GM21360 (cell line): Measurements from ENCODE around the gene SLC2A13.
"Not testable (repeated sequence)": the region's sequence is repeated elsewhere in the genome, so short reads cannot be mapped to it uniquely, and the experiment has no call there.

Source experiments
- ATAC-seq: cut with Tn5 transposase; IDR thresholded peaks from one replicate; pipeline ENCODE4 v1.9.1; 2021; ENCODE audit warnings: mild to moderate bottlenecking, moderate library complexity; ENCODE audit not compliant: unreplicated experiment

Gene SLC2A13

GRCh38 chr12:39883411-39883810 lies 222.5 kb downstream of the SLC2A13 start:
- no peak for ATAC-seq

- ATAC-seq = no peak
Observed at GRCh38 chr12:39878753-39879152, 227.1 kb downstream of the SLC2A13 start.

- no peak for ATAC-seq
Observed at GRCh38 chr12:39875721-39876120, 230.2 kb downstream of the SLC2A13 start.

GRCh38 chr12:39874785-39875184 lies 231.1 kb downstream of the SLC2A13 start:
- ATAC-seq = no peak

GRCh38 chr12:39873065-39873464 lies 232.8 kb downstream of the SLC2A13 start:
- no peak for ATAC-seq

- ATAC-seq = no peak
Observed at GRCh38 chr12:39872425-39872824, 233.5 kb downstream of the SLC2A13 start.

GRCh38 chr12:39868328-39868725 lies 237.6 kb downstream of the SLC2A13 start:
- no peak for ATAC-seq

- ATAC-seq = no peak
Observed at GRCh38 chr12:39867631-39868327, 238.1 kb downstream of the SLC2A13 start.

GRCh38 chr12:39866135-39866534 lies 239.7 kb downstream of the SLC2A13 start:
- ATAC-seq = no peak

GRCh38 chr12:39860695-39861094 lies 245.2 kb downstream of the SLC2A13 start:
- no peak for ATAC-seq

GRCh38 chr12:39853003-39853402 lies 252.9 kb downstream of the SLC2A13 start:
- no peak for ATAC-seq

- ATAC-seq = no peak
Observed at GRCh38 chr12:39852346-39852745, 253.5 kb downstream of the SLC2A13 start.

- ATAC-seq = not testable (repeated sequence)
Observed at GRCh38 chr12:39848218-39848617, 257.7 kb downstream of the SLC2A13 start.

- no peak for ATAC-seq
Observed at GRCh38 chr12:39846971-39847650, 258.8 kb downstream of the SLC2A13 start.

- no peak for ATAC-seq
Observed at GRCh38 chr12:39846304-39846703, 259.6 kb downstream of the SLC2A13 start.

- ATAC-seq = no peak
Observed at GRCh38 chr12:39840422-39840821, 265.5 kb downstream of the SLC2A13 start.

GRCh38 chr12:39839072-39839471 lies 266.8 kb downstream of the SLC2A13 start:
- no peak for ATAC-seq

GRCh38 chr12:39835517-39836489 lies 270.1 kb downstream of the SLC2A13 start:
- ATAC-seq = peak; percentile 80

- ATAC-seq = no peak
Observed at GRCh38 chr12:39831587-39832315, 274.1 kb downstream of the SLC2A13 start.

- no peak for ATAC-seq
Observed at GRCh38 chr12:39830852-39831520, 274.9 kb downstream of the SLC2A13 start.
